SK-N-SH treated with all-trans-retinoic acid at 6 μM for 48 hours (cell line): ENCODE measurements around the gene TSEN34.
"Not testable (repeated sequence)": the region's sequence is repeated elsewhere in the genome, so short reads cannot be mapped to it uniquely, and the experiment has no call there.

ENCODE experiments used
- ARNTL ChIP-seq: fragments of 450-650 bp; formaldehyde crosslinking; IDR thresholded peaks from 2 replicates; pipeline ENCODE4 v1.5.0; 2020; ENCODE audit warnings: low read depth, mild to moderate bottlenecking, moderate library complexity, borderline replicate concordance
- BACH2 ChIP-seq: fragments of 250-450 bp; sonication (Bioruptor Pico); IDR thresholded peaks from 2 replicates; pipeline ENCODE4 v1.9.0; 2021; ENCODE audit warnings: mild to moderate bottlenecking, borderline replicate concordance
- CREB5 ChIP-seq: fragments of 250-450 bp; sonication (Bioruptor Pico); IDR thresholded peaks from 2 replicates; pipeline ENCODE4 v1.5.1; 2020; ENCODE audit warnings: low read depth, mild to moderate bottlenecking, moderate library complexity
- CSDC2 ChIP-seq: fragments of 250-450 bp; sonication (Bioruptor Pico); IDR thresholded peaks from 2 replicates; pipeline ENCODE4 v1.5.0; 2020; ENCODE audit warnings: mild to moderate bottlenecking, moderate library complexity
- OSR1 ChIP-seq: fragments of 250-450 bp; sonication (Bioruptor Pico); IDR thresholded peaks from 2 replicates; pipeline ENCODE4 v1.8.0; 2022; ENCODE audit warnings: moderate library complexity, mild to moderate bottlenecking, inconsistent platforms
- PATZ1 ChIP-seq: fragments of 250-450 bp; sonication (Bioruptor Pico); IDR thresholded peaks from 2 replicates; pipeline ENCODE4 v1.8.0; 2020; ENCODE audit warnings: mild to moderate bottlenecking, moderate library complexity, borderline replicate concordance
- POU6F1 ChIP-seq: fragments of 250-450 bp; sonication (Bioruptor Pico); IDR thresholded peaks from 2 replicates; pipeline ENCODE4 v1.8.0; 2021; ENCODE audit warnings: low read depth, mild to moderate bottlenecking, moderate library complexity, borderline replicate concordance
- PPARA ChIP-seq: fragments of 250-450 bp; sonication (Bioruptor Pico); IDR thresholded peaks from 2 replicates; pipeline ENCODE4 v1.5.0; 2020; ENCODE audit warnings: mild to moderate bottlenecking, borderline replicate concordance
- RARB ChIP-seq: fragments of 250-450 bp; sonication (Bioruptor Pico); IDR thresholded peaks from 2 replicates; pipeline ENCODE4 v1.8.0; 2021; ENCODE audit warnings: mild to moderate bottlenecking, moderate library complexity
- TOX ChIP-seq: fragments of 250-450 bp; sonication (Bioruptor Pico); IDR thresholded peaks from 2 replicates; pipeline ENCODE4 v1.8.0; 2021; ENCODE audit warnings: mild to moderate bottlenecking, moderate library complexity, borderline replicate concordance
- ZC3H10 ChIP-seq: fragments of 250-450 bp; sonication (Bioruptor Pico); IDR thresholded peaks from 2 replicates; pipeline ENCODE4 v1.5.1; 2021; ENCODE audit warnings: mild to moderate bottlenecking, moderate library complexity
- ZFP3 ChIP-seq: fragments of 250-450 bp; sonication (Bioruptor Pico); IDR thresholded peaks from 2 replicates; pipeline ENCODE4 v1.5.0; 2020; ENCODE audit warnings: mild to moderate bottlenecking, moderate library complexity
- ZNF70 ChIP-seq: fragments of 450-650 bp; formaldehyde crosslinking; IDR thresholded peaks from 2 replicates; pipeline ENCODE4 v1.5.0; 2020; ENCODE audit warnings: mild to moderate bottlenecking, moderate library complexity
- ZNF8 ChIP-seq: fragments of 450-650 bp; formaldehyde crosslinking; IDR thresholded peaks from 2 replicates; pipeline ENCODE4 v1.5.0; 2020; ENCODE audit warnings: mild to moderate bottlenecking, moderate library complexity

GRCh38 chr19:54223937-54224281 lies 32.8 kb downstream of the TSEN34 start:
- TF ChIP-seq ZNF70; PPARA (CRISPR knock-in tag); CSDC2 (CRISPR knock-in tag); ZC3H10 (CRISPR knock-in tag); PATZ1; CREB5 (CRISPR knock-in tag); BACH2 (CRISPR knock-in tag); OSR1 (CRISPR knock-in tag); POU6F1 (CRISPR knock-in tag); TOX (CRISPR knock-in tag); RARB; ZFP3 (CRISPR knock-in tag); ARNTL (CRISPR knock-in tag); ZNF8 (CRISPR knock-in tag): not testable (repeated sequence)
